HEK293 (cell line): Measurements from ENCODE around the gene CS.
A peak's percentile ranks its signal among the peaks of the same experiment; 100 is the strongest.

Experiments used
- CTCF ChIP-seq: fragments of 450-650 bp; formaldehyde crosslinking; IDR thresholded peaks from 2 replicates; pipeline ENCODE4 v1.5.1; 2016; ENCODE audit warnings: missing biosample characterization, missing genetic modification characterization
- ELK4 ChIP-seq: IDR thresholded peaks from 2 replicates; pipeline ENCODE4 v1.6.1; 2011; ENCODE audit warnings: mild to moderate bottlenecking, low read depth, low read length, borderline replicate concordance
- GLI2 ChIP-seq: fragments of 450-650 bp; formaldehyde crosslinking; IDR thresholded peaks from 2 replicates; pipeline ENCODE4; 2017; ENCODE audit warnings: missing biosample characterization, missing genetic modification characterization, low read depth, borderline replicate concordance
- IKZF3 ChIP-seq: fragments of 450-650 bp; IDR thresholded peaks from 2 replicates; pipeline ENCODE4 v1.5.0; 2018; ENCODE audit warnings: missing biosample characterization, mild to moderate bottlenecking, missing genetic modification characterization, moderate library complexity
- KLF7 ChIP-seq: fragments of 450-650 bp; formaldehyde crosslinking; IDR thresholded peaks from 2 replicates; pipeline ENCODE4 v1.5.1; 2016; ENCODE audit warnings: missing biosample characterization, missing genetic modification characterization, borderline replicate concordance
- SP2 ChIP-seq: fragments of 450-650 bp; formaldehyde crosslinking; IDR thresholded peaks from 2 replicates; pipeline ENCODE4 v1.5.1; 2016; ENCODE audit warnings: missing biosample characterization, missing genetic modification characterization
- TCF7L2 ChIP-seq: IDR thresholded peaks from 2 replicates; pipeline ENCODE4 v1.6.1; 2011; ENCODE audit warnings: low read depth, mild to moderate bottlenecking, inconsistent platforms, low read length, moderate library complexity, borderline replicate concordance
- YY2 ChIP-seq: fragments of 450-650 bp; formaldehyde crosslinking; IDR thresholded peaks from 2 replicates; pipeline ENCODE4 v1.5.1; 2016; ENCODE audit warnings: missing biosample characterization, missing genetic modification characterization
- ZBTB17 ChIP-seq: fragments of 450-650 bp; formaldehyde crosslinking; IDR thresholded peaks from 2 replicates; pipeline ENCODE4 v1.5.1; 2016; ENCODE audit warnings: missing biosample characterization, missing genetic modification characterization
- ZBTB26 ChIP-seq: fragments of 450-650 bp; formaldehyde crosslinking; optimal IDR thresholded peaks from 2 replicates; pipeline ENCODE3; 2016; ENCODE audit warnings: missing biosample characterization, mild to moderate bottlenecking, missing genetic modification characterization
- ZBTB7A ChIP-seq: fragments of 450-650 bp; formaldehyde crosslinking; IDR thresholded peaks from 2 replicates; pipeline ENCODE4 v1.5.1; 2016; ENCODE audit warnings: low read depth, missing biosample characterization, missing genetic modification characterization
- ZBTB8A ChIP-seq: fragments of 450-650 bp; formaldehyde crosslinking; IDR thresholded peaks from 2 replicates; pipeline ENCODE4 v1.5.1; 2016; ENCODE audit warnings: missing biosample characterization, missing genetic modification characterization
- ZFP37 ChIP-seq: fragments of 450-650 bp; formaldehyde crosslinking; IDR thresholded peaks from 2 replicates; pipeline ENCODE4 v1.5.1; 2016; ENCODE audit warnings: missing biosample characterization, missing genetic modification characterization
- ZNF114 ChIP-seq: fragments of 450-650 bp; formaldehyde crosslinking; IDR thresholded peaks from 2 replicates; pipeline ENCODE4 v1.5.0; 2017; ENCODE audit warnings: missing biosample characterization, missing genetic modification characterization
- ZNF138 ChIP-seq: fragments of 450-650 bp; formaldehyde crosslinking; IDR thresholded peaks from 2 replicates; pipeline ENCODE4 v1.5.1; 2016; ENCODE audit warnings: missing biosample characterization, missing genetic modification characterization, borderline replicate concordance
- ZNF184 ChIP-seq: fragments of 450-650 bp; IDR thresholded peaks from 2 replicates; pipeline ENCODE4 v1.5.1; 2018; ENCODE audit warnings: missing biosample characterization, mild to moderate bottlenecking, missing genetic modification characterization
- ZNF223 ChIP-seq: fragments of 450-650 bp; formaldehyde crosslinking; IDR thresholded peaks from 2 replicates; pipeline ENCODE4 v1.5.1; 2016; ENCODE audit warnings: missing biosample characterization, missing genetic modification characterization
- ZNF24 ChIP-seq: fragments of 450-650 bp; formaldehyde crosslinking; IDR thresholded peaks from 2 replicates; pipeline ENCODE4 v1.5.1; 2016; ENCODE audit warnings: missing biosample characterization, missing genetic modification characterization
- ZNF292 ChIP-seq: fragments of 450-650 bp; formaldehyde crosslinking; IDR thresholded peaks from 2 replicates; pipeline ENCODE4 v1.5.1; 2016; ENCODE audit warnings: low read depth, missing biosample characterization, missing genetic modification characterization, borderline replicate concordance
- ZNF404 ChIP-seq: fragments of 450-650 bp; formaldehyde crosslinking; IDR thresholded peaks from 2 replicates; pipeline ENCODE4 v1.5.1; 2017; ENCODE audit warnings: missing biosample characterization, missing genetic modification characterization
- ZNF416 ChIP-seq: fragments of 450-650 bp; formaldehyde crosslinking; IDR thresholded peaks from 2 replicates; pipeline ENCODE4 v1.5.1; 2016; ENCODE audit warnings: missing biosample characterization, missing genetic modification characterization
- ZNF473 ChIP-seq: fragments of 450-650 bp; formaldehyde crosslinking; IDR thresholded peaks from 2 replicates; pipeline ENCODE4 v1.5.1; 2017; ENCODE audit warnings: missing biosample characterization, missing genetic modification characterization
- ZNF560 ChIP-seq: fragments of 450-650 bp; formaldehyde crosslinking; IDR thresholded peaks from 2 replicates; pipeline ENCODE4 v1.5.1; 2017; ENCODE audit warnings: missing biosample characterization, missing genetic modification characterization, borderline replicate concordance
- ZNF561 ChIP-seq: fragments of 450-650 bp; IDR thresholded peaks from 2 replicates; pipeline ENCODE4 v1.5.1; 2018; ENCODE audit warnings: missing biosample characterization, missing genetic modification characterization, borderline replicate concordance
- ZNF580 ChIP-seq: fragments of 450-650 bp; formaldehyde crosslinking; IDR thresholded peaks from 2 replicates; pipeline ENCODE4 v1.5.1; 2016; ENCODE audit warnings: missing biosample characterization, missing genetic modification characterization
- ZNF639 ChIP-seq: fragments of 450-650 bp; formaldehyde crosslinking; IDR thresholded peaks from 2 replicates; pipeline ENCODE4 v1.5.1; 2016; ENCODE audit warnings: missing biosample characterization, missing genetic modification characterization
- ZNF645 ChIP-seq: fragments of 450-650 bp; formaldehyde crosslinking; IDR thresholded peaks from 2 replicates; pipeline ENCODE4; 2016; ENCODE audit warnings: missing biosample characterization, missing genetic modification characterization
- ZNF704 ChIP-seq: fragments of 450-650 bp; formaldehyde crosslinking; IDR thresholded peaks from 2 replicates; pipeline ENCODE4 v1.5.1; 2016; ENCODE audit warnings: missing biosample characterization, missing genetic modification characterization
- ZNF747 ChIP-seq: fragments of 450-650 bp; formaldehyde crosslinking; IDR thresholded peaks from 2 replicates; pipeline ENCODE4 v1.5.1; 2016; ENCODE audit warnings: missing biosample characterization, missing genetic modification characterization
- ZNF768 ChIP-seq: fragments of 450-650 bp; formaldehyde crosslinking; IDR thresholded peaks from 2 replicates; pipeline ENCODE4 v1.5.1; 2018; ENCODE audit warnings: missing biosample characterization, mild to moderate bottlenecking, missing genetic modification characterization
- ZNF776 ChIP-seq: fragments of 450-650 bp; formaldehyde crosslinking; IDR thresholded peaks from 2 replicates; pipeline ENCODE4 v1.5.0; 2017; ENCODE audit warnings: missing biosample characterization, missing genetic modification characterization, borderline replicate concordance
- ZNF791 ChIP-seq: fragments of 450-650 bp; formaldehyde crosslinking; IDR thresholded peaks from 2 replicates; pipeline ENCODE4 v1.5.1; 2016; ENCODE audit warnings: missing biosample characterization, missing genetic modification characterization

The CS gene

GRCh38 chr12:56333679-56334489 is 33.8 kb upstream of the CS start, which contains the start of gene PAN2 (continued):
- TF ChIP-seq ZNF639 (tag by site-specific recombination), result peak; percentile 13; the same call in 1 of the 2 replicates
- no peak for TF ChIP-seq ZNF560
- no peak for TF ChIP-seq ZNF223
- 0 out of 2 replicates have a peak, but pooled peaks have one; percentile 47 for TF ChIP-seq ZBTB7A (tag by site-specific recombination)
- TF ChIP-seq ZNF561, result peak; percentile 61; the same call in 1 of the 2 replicates
- no peak for TF ChIP-seq TCF7L2
- TF ChIP-seq ZNF184 (tag by site-specific recombination), result peak; percentile 10; the same call in 1 of the 2 replicates
- TF ChIP-seq ZNF404, result no peak
- TF ChIP-seq IKZF3 (tag by site-specific recombination), result peak; percentile 88
- peak; percentile 60 for TF ChIP-seq ZNF580
- TF ChIP-seq ZNF416 (tag by site-specific recombination), result no peak
- TF ChIP-seq ZNF791 (tag by site-specific recombination), result no peak
- TF ChIP-seq ZBTB8A (tag by site-specific recombination), result peak; percentile 71
- TF ChIP-seq GLI2 (tag by site-specific recombination), result no peak
- TF ChIP-seq ZNF114, result no peak
- TF ChIP-seq ZNF776 (tag by site-specific recombination), result no peak
- TF ChIP-seq ZNF138 (tag by site-specific recombination), result no peak
- 0 out of 2 replicates have a peak, but pooled peaks have one; percentile 14 for TF ChIP-seq ZNF24 (tag by site-specific recombination)
- no peak for TF ChIP-seq ZNF768
- no peak for TF ChIP-seq ELK4
- TF ChIP-seq ZNF645 (tag by site-specific recombination), result no peak
- TF ChIP-seq ZNF473 (tag by site-specific recombination), result no peak
- no peak for TF ChIP-seq KLF7 (tag by site-specific recombination)
- 0 out of 2 replicates have a peak, but pooled peaks have one; percentile 36 for TF ChIP-seq ZFP37
- peak; percentile 46; the same call in 1 of the 2 replicates for TF ChIP-seq YY2 (tag by site-specific recombination)
- no peak for TF ChIP-seq ZNF747 (tag by site-specific recombination)
- peak; percentile 95 for TF ChIP-seq SP2 (tag by site-specific recombination)
- no peak for TF ChIP-seq ZNF292 (tag by site-specific recombination)
- peak; percentile 38 for TF ChIP-seq ZBTB26 (tag by site-specific recombination)
- peak; percentile 68 for TF ChIP-seq CTCF (tag by site-specific recombination)
- TF ChIP-seq ZNF704, result no peak
- peak; percentile 89 for TF ChIP-seq ZBTB17 (tag by site-specific recombination)
